GM06990 (cell line): ENCODE data around the gene CYP2A7.
"Not testable (repeated sequence)": the region's sequence is repeated elsewhere in the genome, so short reads cannot be mapped to it uniquely, and the experiment has no call there.

Experiments used
- DNase-seq: peaks from one replicate; pipeline ENCODE4 v3.0.0-alpha.2; 2011; ENCODE audit not compliant: insufficient read length; ENCODE audit errors: extremely low read depth
- H3K27me3 ChIP-seq: replicated peaks from 2 replicates; pipeline ENCODE4 v1.6.0; 2011; ENCODE audit warnings: low read length; ENCODE audit not compliant: control insufficient read depth, insufficient read depth
- H3K36me3 ChIP-seq: 2 replicates; pipeline ENCODE4 v1.5.1; 2011; ENCODE audit warnings: low read length; ENCODE audit not compliant: control insufficient read depth, insufficient read depth
- H3K4me3 ChIP-seq: replicated peaks from 2 replicates; pipeline ENCODE4 v1.5.1; 2011; ENCODE audit warnings: low read depth, mild to moderate bottlenecking, control low read depth, low read length
- CTCF ChIP-seq: IDR thresholded peaks from 2 replicates; pipeline ENCODE4 v1.5.1; 2011; ENCODE audit warnings: low read length, control low read depth, mild to moderate bottlenecking, inconsistent platforms; ENCODE audit not compliant: insufficient read depth, poor library complexity, severe bottlenecking

Gene CYP2A7

DNA sequence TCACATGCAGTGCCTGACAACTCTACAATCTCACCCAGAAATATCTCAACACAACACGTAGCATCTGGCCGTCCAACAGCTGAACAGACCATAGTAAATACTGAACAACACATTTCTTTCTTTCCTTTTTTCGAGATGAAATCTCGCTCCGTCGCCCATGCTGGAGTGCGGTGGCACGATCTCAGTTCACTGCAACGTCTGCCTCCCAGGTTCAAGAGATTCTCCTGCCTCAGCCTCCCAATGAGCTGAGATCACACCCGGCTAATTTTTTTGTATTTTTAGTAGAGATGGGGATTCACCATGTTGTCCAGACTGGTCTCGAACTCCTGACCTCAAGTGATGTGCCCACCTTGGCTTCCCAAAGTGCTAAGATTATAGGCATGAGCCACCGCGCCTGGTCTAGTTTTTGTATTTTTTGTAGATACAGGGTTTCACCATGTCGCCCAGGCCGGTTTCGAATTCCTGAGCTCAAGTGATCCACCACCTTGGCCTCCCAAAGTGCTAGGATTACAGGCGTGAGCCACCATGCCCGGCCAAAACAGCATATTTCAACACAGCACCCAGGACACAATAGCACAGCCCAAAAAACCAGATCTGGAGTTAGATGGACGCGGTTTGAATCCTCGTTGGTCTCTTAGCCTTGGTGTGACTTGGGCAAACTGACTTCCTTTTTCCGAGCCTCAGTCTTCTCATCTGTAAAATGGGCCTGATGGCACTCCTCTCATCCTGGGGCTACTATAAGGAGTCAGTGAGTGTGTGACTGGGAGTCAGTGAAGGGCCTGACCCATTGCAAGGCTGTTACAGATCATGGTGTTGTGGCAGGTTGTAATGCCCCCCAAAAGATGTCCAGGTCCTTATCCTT, 54.4 kb downstream of the CYP2A7 start:
- no peak for DNase-seq
- H3K27me3 ChIP-seq = no peaks in the 10 kb centered on the region
- TF ChIP-seq CTCF = no peak
- H3K36me3 ChIP-seq = no peaks in the 10 kb centered on the region
- no peak overlapping the region for H3K4me3 ChIP-seq

DNA sequence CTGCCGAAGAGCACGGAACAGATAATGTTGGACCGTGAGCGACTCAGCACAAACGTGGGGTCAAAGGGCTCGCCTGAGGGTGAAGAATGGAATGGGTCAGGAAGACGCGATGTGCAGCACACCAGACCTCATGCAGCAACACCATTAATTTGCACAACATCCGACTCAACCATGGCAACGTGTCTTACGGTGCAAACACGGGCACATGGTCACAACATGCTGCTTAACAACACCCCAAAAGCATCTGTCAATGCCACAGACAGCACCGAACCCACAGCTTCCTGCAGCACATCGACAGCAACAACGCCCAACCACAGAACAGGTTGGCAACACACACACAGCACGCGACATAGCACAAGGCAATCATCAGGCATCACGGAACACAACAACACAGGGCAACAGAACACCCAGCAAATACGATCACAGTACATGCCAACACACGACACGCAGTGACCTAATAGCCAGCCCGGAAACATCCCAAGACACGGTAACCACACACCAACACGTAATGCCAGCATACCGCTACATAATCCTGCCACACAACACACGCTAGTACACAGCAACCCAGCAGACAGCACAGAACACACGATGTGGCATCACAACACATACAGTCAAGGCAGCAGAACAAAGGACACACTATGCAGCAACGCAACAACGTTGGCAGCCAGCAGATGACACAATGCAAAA, 55.2 kb downstream of the CYP2A7 start:
- H3K36me3 ChIP-seq, DNase-seq, H3K4me3 ChIP-seq, H3K27me3 ChIP-seq: not testable (repeated sequence)

- H3K27me3 ChIP-seq, H3K4me3 ChIP-seq, DNase-seq, H3K36me3 ChIP-seq: not testable (repeated sequence)
Observed at GRCh38 chr19:40826312-40826698, 55.7 kb downstream of the CYP2A7 start.

- not testable (repeated sequence) for DNase-seq, H3K36me3 ChIP-seq, H3K4me3 ChIP-seq, H3K27me3 ChIP-seq
Observed at GRCh38 chr19:40825460-40826095, 56.5 kb downstream of the CYP2A7 start.
